GM12801 (cell line): ENCODE results near the gene MCF2L2.

ENCODE experiments used
- TF ChIP-seq, protein P1 (sequence below): IDR thresholded peaks from one replicate; pipeline ENCODE4 v1.5.1; 2011; ENCODE audit warnings: control low read depth; ENCODE audit not compliant: insufficient read length; ENCODE audit errors: extremely low read depth

MCF2L2 gene

DNA sequence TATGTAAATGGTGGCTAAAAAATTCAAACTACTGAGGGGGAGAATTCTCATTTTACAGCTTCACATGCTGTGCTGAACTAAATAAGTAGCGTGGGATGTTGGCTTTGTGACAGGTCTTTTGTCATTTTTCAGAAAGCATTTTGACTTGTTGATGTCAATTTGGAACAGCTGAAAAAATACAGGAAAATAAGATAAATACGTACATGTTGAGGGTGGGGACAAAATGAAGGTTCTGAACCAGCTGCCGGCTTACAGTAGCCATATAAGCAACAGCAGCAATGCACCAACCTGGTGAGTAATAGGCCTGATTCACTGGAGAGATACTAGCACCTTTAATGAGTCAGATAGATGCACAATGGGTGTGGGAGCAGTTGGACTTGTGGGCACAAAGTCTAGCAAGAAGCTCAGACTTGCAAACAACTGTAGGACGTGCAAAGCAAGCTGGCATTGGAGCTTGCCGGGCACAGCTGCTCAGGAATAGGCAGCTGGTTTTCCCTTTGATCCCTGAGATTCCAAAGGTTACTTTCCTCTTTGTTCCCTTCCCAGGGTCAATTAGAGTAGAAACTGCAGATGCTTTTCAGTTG is 162.5 kb downstream of the MCF2L2 start:
- TF ChIP-seq, protein P1, sequence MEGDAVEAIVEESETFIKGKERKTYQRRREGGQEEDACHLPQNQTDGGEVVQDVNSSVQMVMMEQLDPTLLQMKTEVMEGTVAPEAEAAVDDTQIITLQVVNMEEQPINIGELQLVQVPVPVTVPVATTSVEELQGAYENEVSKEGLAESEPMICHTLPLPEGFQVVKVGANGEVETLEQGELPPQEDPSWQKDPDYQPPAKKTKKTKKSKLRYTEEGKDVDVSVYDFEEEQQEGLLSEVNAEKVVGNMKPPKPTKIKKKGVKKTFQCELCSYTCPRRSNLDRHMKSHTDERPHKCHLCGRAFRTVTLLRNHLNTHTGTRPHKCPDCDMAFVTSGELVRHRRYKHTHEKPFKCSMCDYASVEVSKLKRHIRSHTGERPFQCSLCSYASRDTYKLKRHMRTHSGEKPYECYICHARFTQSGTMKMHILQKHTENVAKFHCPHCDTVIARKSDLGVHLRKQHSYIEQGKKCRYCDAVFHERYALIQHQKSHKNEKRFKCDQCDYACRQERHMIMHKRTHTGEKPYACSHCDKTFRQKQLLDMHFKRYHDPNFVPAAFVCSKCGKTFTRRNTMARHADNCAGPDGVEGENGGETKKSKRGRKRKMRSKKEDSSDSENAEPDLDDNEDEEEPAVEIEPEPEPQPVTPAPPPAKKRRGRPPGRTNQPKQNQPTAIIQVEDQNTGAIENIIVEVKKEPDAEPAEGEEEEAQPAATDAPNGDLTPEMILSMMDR, result no peak

DNA sequence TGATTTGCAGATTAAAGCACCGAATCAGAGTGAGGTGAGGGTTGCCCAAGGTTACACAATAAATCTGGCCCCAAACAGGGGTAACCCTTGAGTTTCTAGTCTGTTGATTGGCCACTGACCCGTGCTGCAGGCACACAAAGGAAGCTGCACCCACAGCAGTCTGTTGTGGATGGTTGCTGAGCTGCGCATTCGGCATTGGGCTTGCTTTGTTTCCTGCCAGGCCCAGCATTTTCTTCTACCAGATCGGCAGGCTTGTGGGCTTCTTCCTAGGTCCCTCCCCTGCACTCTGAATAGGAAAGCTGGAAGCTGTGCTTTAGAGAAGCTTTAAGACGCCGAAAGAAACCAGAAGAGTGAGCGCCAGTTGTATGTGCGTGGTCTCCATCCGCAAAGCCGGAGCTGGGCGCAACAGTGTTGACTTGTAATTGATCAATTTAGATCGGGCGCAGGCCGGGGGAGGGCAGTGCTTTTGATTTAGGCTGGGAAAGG is 163.2 kb downstream of the MCF2L2 start:
- TF ChIP-seq, protein P1, result no peak

GRCh38 chr3:183264268-183264667 is 164.2 kb downstream of the MCF2L2 start:
- TF ChIP-seq, protein P1, result no peak

DNA sequence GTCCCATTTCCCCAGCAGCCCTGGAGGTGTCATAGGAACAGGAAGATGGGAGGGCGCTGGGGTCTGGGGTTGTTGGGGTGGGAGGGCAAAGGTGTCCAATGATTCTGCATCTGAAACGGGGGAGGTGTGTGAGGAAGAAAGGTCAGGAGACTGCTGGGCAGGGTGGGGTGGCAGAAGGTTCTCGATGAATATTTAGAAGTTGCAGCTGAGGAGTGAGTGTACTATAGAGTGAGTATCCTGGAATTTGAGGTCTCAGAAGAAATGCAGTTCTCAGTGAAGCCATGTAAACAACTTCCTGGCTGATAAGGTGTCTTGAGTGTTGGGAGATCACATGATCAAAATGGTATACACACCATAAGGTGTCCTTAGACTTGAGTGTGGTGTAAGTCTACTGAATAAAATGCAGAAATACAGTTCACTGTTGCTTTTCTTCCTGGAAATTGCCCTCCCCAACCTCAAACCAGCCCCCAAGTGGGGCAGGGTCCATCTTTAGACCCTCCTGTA is 165.5 kb downstream of the MCF2L2 start:
- TF ChIP-seq, protein P1, result no peak

GRCh38 chr3:183261151-183261724 is 167.2 kb downstream of the MCF2L2 start:
- TF ChIP-seq, protein P1, result no peak

- TF ChIP-seq, protein P1, result no peak
Measured at GRCh38 chr3:183260167-183260904, 168.1 kb downstream of the MCF2L2 start.

- TF ChIP-seq, protein P1, result no peak
Measured at GRCh38 chr3:183259621-183260020, 168.8 kb downstream of the MCF2L2 start.
